Retina (tissue), 1 donor: Measurements from ENCODE around the gene LYPLA2.
"Not testable (repeated sequence)": the region's sequence is repeated elsewhere in the genome, so short reads cannot be mapped to it uniquely, and the experiment has no call there.

Source experiments
- DNase-seq: peaks from one replicate; pipeline ENCODE4 v3.0.0-alpha.2; 2016

Gene LYPLA2

DNA sequence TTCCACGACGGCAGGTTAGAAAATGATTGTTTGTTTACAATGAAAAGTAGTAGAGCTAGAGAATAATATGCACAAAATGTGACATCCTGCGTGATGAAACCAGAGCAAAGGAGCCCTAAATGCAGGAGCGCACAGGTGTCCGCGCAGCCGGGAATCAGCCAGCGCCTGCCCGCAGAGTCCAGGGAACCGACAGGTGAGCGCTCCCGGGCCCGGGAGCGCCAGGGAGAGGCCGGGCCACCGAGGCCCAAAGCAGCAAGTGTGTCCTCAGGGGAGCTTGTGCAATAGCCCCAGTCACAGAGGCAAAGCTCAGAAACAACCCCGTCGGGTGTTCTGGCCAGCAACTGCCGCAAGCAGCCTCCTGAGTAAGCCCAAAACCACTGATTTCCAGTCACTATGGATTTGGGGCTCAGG, 10.4 kb downstream of the LYPLA2 start:
- DNase-seq = no peak

DNA sequence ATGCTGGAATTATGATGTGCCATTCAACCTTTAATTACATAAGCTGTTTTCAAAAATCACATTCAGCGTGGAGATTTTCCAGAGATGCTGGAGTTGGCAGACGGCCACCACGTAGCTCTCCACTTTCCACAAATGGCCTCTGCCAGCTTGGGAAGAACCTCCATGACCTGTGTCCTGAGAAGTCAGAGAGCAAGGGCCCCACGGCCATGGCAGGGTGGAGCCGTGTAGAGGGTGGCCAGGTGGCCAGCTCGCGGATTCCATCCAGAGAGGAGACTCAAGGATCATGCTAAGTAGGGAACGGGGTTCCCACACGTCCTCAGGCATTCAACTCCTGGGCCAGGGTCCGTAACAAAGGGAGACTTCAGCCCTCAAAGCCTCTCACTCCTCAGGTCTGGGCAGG, 10.9 kb downstream of the LYPLA2 start:
- no peak for DNase-seq

DNA sequence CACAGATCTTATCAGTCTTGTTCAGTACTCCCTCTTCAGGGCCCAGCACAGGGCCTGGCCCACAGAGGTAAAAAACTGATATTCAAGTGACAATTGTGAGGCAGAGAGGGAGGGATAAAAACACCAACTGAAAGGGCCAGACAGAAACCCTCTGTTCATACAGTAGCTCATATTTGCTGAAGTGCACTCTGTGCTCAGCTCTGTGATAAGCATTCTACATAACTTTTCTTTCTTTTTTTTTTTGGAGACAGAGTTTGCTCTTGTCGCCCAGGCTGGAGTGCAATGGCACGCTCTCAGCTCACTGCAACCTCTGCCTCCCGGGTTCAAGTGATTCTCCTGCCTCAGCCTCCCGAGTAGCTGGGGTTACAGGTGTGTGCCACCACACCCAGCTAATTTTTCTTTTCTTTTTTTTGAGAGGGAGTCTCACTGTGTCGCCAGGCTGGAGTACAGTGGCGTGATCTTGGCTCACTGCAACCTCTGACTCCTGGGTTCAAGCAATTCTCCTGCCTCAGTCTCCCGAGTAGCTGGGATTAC, 11.9 kb downstream of the LYPLA2 start:
- DNase-seq = not testable (repeated sequence)

DNA sequence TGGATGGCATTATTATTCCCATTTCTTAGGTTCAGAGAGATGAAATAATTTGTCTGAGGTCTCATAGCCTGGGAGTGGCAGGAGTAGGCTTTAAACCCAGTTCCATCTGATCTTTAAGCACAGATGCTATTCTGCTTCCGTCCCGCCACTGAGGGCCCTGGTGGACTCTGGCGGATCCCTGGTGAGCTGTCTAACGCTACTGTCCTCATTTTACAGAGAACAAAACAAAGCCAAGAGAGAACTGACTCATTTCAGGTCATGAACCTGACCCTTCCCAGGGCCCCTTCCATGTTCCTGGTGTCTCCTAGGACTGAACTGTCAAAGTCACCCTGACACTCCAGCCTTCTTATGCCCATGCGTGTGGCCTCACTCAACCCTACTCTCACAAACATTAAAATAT, 12.7 kb downstream of the LYPLA2 start:
- no peak for DNase-seq

DNA sequence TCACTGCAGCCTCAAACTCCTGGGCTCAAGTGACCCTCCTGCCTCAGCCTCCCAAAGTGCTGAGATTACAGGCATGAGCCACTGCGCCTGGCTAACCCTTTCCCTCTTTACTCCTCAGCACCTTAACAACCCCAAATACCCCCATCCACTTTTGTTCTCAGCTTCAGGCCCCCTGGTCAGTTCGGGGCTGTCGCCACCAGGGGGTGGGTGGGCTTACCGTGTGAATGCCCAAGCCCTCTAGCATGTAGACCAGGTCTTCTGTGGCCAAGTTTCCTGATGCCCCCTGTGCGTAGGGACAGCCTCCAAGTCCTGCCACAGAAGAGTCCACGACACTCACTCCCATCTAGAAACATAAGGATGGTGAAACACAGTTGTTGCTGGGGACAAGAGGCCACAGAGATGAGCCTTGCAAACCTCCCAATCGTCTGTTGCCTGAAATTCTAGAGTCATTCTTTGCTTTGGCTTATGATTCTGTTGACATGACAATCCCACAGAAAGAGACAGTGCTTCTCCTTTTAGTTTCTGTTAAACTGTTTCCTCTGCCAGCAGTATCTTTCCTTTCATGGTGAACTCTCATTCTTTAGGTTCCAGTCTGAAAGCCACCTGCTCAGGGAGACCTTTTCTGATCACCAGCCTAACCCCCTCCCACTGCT, 13.4 kb downstream of the LYPLA2 start:
- DNase-seq = no peak

DNA sequence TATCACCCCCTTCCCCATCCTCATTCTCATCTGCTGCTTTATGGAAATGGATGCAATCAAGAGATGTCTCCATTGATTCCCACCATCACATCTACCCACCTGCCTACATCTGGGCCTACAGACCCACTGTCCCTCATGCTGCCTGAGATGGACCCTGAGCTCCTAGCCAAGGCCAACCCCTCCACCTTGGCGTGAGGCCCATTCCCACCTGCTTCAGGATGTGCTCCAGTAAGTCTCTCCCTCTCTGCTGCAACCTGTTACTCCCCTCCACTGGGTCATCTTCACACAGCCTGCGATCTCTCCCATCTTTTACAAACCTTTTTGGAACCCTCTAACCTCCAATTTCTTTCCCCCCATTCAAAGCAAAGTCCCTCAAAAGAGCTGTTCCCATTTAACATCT, 14.1 kb downstream of the LYPLA2 start:
- no peak for DNase-seq

DNA sequence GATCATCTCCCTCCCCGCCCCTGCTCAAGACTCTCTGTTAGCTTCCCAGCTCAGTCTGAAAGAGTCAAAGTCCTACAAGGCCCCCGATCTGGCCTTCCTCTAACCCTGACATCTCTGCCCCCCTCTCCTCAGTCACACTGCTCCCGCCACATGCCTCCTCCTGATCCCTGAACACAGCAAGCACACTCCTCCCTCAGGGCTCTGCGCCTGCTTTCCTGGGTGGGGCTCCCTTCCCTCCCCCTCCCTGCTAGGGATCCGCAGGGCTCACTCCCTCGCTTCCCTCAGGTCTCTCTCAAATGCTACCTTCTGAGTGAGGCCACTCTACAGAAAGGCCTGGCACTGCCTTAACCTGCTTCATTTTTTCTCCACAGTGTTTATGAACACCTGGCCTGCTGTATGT, 15.3 kb downstream of the LYPLA2 start:
- no peak for DNase-seq

DNA sequence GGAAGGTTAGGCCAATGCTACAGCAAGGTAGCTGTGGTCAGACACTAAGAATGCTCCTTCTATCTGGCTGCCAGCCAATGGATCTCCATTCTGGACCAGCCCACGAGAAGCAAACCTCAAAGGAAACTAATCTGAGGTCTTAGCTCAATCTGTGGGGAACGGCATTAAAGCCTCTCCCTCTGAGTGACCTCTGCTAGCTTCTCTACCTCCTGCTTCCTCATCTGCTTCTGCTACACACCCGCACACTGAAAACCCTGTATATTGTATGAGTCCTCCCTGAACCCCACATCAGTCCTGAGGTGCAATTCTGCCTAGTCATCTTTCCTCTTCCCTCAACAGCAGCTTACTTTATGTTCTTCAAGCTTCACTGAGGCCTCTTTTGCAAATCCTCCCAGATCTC, 16.5 kb downstream of the LYPLA2 start:
- no peak for DNase-seq

DNA sequence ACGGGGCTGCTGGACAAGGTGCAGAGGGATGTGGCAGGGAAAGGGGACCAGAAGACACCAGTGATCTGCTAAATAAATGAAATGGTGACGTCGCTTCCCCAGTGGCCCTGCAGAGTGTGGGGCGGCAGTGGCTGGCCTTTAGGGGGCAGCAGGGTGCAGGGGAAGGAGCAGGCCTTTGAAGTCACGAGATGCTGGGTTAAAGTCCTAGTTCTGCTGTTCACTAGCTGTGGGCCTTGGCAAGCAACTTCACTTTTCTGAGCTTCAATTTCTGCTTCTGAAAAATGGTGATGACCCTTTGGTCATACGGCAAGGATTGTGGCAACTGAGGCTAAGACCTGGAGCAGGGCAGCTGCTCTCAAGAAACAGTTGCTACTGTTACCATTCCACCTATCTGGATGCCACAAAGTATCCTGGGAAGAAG, 18.8 kb downstream of the LYPLA2 start:
- peak; percentile 46 for DNase-seq

DNA sequence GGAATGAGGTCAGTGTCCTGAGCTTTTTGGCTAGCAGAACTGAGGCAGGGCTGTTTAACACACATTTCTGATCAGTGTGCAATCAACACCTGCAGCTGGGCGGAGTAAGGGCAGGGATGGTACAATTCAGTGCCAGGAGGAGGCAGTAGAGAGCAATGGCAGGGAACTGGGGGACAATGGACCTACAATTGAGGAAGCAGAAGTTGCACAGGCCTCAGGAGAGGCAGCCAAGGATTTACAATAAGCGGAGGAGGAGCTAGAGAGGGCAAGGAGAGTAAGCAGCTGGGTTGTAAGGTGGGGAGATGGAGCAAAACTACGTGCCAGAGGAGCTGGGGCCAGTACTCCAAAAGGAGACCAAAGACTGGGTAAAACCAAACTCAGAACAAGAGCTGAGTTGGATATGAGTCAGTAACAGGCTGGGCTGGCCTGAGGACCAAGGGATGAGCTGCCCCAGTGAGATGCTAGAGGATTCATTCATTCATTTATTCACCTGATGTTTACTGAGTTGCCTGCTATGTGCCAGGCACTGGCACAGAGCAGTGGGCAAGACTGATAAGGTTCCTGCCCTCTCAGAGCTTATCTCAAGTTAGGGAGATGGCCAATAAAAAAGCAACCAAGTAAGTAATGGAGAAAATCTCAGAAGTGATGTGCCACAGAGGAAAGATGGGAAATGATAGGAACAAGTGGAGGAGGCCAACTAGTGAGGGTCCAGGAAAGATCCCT, 20.0 kb downstream of the LYPLA2 start:
- no peak for DNase-seq

DNA sequence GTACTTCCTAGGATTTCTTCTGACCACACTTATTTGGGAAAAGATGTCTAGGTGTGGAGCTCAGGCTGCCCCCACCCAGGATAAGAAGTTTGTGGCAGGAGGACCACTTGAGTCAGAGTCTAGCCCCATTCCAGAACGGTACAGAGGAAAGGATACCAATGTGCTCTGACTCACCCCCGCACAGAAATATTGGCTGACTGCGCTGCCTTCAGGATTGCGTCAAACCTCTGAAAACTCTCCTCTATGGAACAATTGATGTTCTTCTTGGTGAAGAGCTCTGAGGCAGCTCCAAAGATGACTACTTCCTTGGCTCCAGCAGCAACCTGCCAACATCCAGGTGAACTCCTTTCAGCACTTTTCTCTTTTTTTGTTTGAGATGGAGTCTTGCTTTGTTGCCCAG, 23.1 kb downstream of the LYPLA2 start:
- no peak for DNase-seq

DNA sequence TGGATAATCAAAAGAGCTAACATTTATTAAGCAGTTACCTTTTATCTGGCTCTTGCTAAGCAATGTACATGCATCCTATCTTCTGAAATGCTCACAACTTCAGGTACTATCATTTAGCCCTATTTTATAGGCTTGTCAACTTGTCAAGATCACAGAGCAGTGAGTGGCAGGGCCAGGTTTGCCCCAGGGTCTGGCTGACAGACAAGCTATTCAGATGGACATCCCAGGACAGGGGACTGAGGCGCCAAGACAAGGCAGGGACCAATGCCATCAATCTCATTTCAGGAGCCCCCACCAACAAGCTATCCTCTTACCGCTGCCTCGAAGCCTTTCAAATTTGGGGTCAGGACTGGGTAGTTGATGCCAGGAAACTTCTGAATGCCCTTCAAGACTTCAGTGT, 25.4 kb downstream of the LYPLA2 start:
- no peak for DNase-seq

DNA sequence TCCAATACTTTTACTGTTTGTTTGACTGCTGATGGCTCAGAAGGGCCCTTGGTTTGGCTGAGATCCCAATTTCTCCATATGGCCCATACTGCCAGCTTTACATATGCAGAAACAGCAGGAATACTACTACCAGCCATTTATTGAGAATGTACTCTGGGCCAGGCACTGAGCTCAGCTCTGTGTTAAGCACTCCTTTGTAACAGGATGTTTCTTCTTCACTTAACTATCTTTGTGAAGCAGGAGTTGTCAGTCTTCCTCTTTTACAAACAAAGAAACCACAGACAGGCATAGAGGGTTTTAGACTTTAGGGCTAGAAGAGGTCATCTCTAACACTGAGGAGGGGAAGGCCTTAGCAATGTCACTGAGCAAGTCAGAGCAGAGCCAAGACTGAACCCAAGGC, 26.0 kb downstream of the LYPLA2 start:
- DNase-seq = no peak

DNA sequence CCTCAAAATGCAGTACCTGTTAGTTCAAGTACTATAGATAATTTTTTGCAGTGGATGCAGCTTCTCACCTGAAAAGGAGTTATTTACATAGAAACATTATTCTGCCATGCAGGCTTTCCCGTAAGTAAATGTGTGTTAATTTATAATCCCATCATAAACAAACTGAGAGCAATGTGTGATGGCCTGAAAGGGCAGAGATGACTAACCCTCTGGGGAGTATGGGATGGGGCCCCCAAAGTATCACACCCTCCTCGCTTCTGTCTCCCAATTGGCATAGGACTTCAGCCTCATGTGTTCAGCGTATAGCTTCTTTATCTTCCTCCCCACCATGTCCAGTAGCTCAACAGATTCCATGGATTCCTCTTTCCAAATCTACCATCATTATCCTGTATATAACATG, 26.7 kb downstream of the LYPLA2 start:
- no peak for DNase-seq

DNA sequence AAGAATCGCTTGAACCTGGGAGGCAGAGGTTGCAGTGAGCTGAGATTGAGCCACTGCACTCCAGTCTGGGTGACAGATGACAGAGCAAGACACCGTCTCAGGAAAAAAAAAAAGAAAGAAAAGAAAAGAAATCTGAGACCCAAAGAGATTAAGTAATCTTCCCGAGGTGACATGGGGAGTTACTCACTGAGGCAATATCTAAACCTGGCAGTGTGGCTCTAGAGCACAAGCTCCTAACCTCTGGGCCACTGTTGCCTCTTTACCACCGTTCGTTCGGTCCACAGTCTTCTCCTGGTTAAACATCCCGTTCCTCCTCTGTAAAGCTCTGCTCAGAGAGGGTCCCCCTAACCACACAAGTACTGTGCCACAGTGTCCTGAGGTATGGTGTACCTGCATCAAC, 32.8 kb downstream of the LYPLA2 start:
- no peak for DNase-seq

DNA sequence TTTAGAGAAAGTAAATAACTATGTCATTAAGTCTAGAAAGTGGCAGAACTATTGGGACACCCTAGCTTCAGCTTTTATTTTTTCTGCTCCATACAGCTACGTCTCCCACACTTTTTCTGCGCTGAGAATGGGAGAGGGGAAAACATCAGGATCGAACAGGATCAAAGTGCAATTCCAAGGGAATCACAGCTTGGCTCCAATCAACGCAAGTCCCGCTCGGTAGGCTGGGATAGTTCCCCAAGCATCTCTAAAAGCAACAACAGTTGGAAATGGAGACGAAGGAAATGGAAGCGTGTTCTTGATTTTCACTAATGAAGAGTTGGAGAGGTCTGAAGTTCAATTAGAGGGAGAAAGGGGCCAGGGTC, 33.7 kb downstream of the LYPLA2 start:
- no peak for DNase-seq

DNA sequence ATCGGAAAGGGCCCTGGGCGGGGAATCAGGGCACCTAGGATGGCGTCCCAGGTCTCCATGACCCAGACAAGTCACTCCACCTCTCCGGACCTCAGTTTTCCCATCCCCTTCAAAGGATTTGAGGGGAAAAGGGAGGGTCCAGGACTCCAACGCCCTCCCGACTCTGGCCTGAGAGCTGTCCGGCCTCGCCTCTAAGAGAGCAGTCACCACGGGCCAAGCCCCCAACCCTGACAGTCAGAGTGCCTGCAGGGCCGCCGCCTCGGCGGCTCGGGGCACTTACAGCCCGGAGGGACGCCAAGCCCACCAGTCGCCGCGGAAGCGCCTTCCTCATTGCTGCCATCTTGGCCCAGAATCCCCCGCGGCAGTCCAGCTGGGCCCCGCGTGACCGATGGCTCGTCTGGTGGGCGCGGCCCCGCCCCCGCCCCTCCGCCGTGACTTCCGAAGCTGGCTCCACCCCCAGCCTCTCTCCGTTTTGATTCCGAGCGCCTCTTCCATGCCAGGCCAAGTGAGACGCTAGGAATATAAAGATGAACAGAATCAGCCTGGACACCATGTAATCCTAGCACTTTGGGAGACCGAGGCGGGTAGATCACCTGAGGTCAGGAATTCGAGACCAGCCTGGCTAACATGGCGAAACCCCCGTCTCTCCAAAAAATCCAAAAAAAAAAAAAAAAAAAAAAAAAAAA, 34.3 kb downstream of the LYPLA2 start, which contains the start of gene HMGCL:
HMGCL (minus strand) TSS at position 354 of the 686 bp plus-strand sequence; CDS start at position 340, 14 bp downstream.
- DNase-seq = peak; percentile 90

DNA sequence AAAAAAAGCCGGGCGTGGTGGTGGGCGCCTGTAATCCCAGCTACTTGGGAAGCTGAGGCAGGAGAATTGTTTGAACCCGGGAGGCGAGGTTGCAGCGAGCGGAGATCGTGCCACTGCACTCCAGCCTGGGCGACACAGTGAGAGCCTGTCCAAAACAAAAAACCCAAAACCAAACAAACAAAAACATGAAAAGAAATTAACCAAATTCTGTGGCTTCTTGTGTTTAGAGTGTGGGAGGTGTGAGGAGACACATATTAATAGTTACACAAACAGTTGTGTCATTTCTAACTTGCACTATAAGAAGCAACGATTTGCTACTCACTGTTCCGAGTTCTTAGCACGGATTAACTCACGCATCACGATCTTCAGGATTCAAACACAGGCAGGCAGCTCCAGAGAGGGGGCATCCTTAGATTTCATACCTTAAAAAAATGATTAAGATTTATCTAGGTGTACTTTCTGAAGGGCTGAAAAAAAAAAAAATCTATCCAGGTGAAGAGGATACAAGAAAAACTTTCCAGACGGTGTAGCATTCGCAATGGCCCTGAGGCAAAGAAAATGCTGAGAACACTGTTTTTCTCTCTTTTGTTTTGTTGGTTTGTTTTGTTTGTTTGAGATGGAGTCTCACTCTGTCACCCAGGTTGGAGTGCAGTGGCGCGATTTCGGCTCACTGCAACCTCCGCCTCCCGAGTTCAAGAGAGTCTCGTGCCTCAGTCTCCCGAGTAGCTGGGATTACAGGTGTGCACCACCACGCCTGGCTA, 35.0 kb downstream of the LYPLA2 start:
- DNase-seq = no peak

DNA sequence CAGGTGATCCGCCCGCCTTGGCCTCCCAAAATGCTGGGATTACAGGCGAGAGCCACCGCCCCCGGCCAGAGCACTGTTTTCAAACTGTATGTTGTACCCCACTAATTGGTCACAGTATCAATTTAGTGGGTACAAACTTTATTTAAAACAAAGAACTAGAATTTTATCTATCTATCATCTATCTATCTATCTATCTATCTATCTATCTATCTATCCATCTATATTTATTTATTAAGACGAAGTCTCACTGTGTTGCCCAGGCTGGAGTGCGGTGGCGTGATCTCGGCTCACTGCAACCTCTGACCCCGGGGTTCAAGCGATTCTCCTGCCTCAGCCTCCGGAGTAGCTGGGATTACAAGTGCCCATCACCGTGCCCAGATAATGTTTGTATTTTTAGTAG, 35.6 kb downstream of the LYPLA2 start:
- DNase-seq = not testable (repeated sequence)

DNA sequence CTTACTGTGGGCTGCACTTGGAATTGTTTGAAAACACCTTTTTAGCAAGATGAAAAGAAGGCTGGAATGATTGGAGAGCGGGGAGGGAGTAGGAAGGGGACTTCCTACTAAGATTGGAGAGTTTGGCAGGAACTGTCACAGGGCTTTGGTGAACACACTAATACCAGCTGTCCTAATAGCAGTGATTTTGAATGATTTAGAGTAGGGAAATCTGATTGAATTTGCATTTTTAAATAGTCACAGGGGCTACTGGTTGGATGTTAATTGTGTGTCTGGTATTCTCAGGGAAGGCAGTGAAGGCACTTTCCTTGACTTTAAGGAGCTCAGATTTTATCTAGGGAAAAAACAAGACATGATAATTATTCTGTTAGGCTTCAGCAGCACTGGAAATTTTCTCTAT, 36.8 kb downstream of the LYPLA2 start:
- DNase-seq = no peak

DNA sequence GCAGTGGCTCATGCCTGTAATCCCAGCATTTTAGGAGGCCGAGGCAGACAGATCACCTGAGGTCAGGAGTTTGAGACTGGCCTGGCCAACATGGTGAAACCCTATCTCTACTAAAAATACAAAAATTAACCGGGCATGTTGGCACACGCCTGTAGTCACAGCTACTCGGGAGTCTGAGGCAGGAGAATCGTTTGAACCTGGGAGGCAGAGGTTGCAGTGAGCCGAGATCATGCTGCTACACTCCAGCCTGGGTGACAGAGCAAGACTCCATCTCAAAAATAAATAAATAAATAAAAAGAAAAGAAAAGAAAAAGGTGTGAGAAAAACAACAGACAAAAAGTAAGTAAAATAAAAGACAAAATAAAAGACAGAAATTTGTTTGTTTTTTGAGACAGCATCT, 43.2 kb downstream of the LYPLA2 start:
- not testable (repeated sequence) for DNase-seq

DNA sequence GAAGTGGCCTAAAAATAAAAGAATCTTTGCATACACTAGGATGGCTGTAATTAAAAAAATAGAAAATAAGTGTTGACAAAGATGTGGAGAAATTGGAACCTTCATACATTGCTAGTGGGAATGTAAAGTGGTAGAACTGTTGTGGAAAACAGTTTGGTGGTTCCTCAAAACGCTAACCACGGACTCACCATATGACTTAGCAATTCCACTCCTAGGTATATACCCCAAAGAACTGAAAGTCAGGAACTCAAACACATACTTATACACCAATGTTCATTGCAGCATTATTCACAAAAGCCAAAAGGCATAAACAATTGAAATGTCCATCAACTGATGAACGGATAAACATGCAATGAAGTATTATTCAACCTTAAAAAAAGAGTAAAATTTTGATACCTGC, 45.1 kb downstream of the LYPLA2 start:
- no peak for DNase-seq

DNA sequence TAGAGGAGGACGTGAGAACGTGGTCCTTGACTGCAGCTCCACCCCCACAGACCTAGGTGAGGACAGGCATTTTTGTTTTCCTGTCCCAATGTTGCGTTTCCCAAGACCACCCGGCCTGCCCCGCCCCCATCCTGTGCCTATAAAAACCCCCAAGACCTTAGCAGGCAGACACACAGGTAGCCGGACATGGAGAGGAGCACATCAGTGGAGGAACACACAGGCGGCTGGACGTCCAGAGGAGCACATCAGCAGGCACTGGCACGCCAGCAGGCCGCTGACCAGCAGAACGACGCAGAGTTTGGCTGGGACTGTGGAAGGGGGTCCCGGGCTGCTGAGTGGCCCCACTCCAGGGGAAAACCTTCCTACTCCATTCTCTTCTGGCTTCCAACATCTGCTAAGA, 47.0 kb downstream of the LYPLA2 start:
- DNase-seq = no peak
